ENCODE results near the gene CEP63. TPM values are rescaled to one million over a fixed set of nuclear protein-coding genes. Genes with fewer than 3 reads are reported as not detected.
"Not testable (repeated sequence)": the region's sequence is repeated elsewhere in the genome, so short reads cannot be mapped to it uniquely, and the experiment has no call there.

CEP63 gene
- total RNA-seq, 1 donor from 2014 or later: 16.8 TPM

DNA sequence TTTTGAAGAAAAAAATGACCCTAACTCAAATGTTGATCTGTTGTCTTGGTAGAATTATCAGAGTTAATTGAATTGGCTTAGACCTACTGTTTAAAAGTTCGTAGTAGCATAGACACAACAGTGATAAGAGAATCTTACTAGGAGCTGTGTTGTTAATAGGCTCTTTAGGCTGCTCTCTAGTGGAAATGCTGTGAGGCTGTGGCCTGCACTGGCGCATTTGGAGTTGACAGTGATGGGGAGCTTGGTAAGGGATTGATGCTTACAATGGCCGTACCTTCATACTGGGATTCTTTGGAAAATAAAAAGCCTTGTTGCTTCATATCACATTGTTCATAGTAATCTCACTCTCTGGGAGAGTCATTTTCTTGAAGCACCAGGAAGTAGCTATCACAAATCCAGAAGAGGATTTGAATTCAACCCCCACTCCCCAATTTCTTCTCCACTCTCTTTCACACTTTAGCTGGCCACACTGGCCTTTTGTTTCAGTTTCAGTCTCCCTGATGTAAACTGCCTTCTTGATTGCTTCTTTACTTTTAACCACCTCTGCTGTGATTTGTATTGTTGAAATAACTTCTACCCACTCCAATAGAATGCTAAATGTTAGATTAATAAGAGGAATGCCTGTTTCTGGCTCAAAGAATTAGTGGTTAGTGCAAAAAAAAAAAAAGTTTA lies 56.6 kb downstream of the CEP63 start:
- H3K9me3 Mint-ChIP-seq (ENCODE audit: unreplicated experiment): no peaks in the 10 kb centered on the region
- TF ChIP-seq CTCF (IDR thresholded peaks at IDR 0.05; ENCODE audit: unreplicated experiment): no peak
- peaks cover 3% of the 10 kb centered on the region for H3K36me3 Mint-ChIP-seq (ENCODE audit: low read depth, unreplicated experiment)
- H3K27ac Mint-ChIP-seq (ENCODE audit: unreplicated experiment): no peak overlapping the region
- H3K4me1 Mint-ChIP-seq (ENCODE audit: unreplicated experiment): no peaks in the 10 kb centered on the region
- DNase-seq (ENCODE audit: low spot score): no peak
- H3K27me3 Mint-ChIP-seq (ENCODE audit: unreplicated experiment): no peaks in the 10 kb centered on the region
- no peak overlapping the region for H3K4me3 Mint-ChIP-seq (ENCODE audit: unreplicated experiment)

GRCh38 chr3:134543113-134543512 lies 57.3 kb downstream of the CEP63 start:
- no peak for DNase-seq (ENCODE audit: low spot score)
- no peaks in the 10 kb centered on the region for H3K36me3 Mint-ChIP-seq (ENCODE audit: low read depth, unreplicated experiment)
- H3K4me1 Mint-ChIP-seq (ENCODE audit: unreplicated experiment): no peaks in the 10 kb centered on the region
- no peaks in the 10 kb centered on the region for H3K9me3 Mint-ChIP-seq (ENCODE audit: unreplicated experiment)
- H3K4me3 Mint-ChIP-seq (ENCODE audit: unreplicated experiment): no peak overlapping the region
- TF ChIP-seq CTCF (IDR thresholded peaks at IDR 0.05; ENCODE audit: unreplicated experiment): no peak
- no peak overlapping the region for H3K27ac Mint-ChIP-seq (ENCODE audit: unreplicated experiment)
- no peaks in the 10 kb centered on the region for H3K27me3 Mint-ChIP-seq (ENCODE audit: unreplicated experiment)

DNA sequence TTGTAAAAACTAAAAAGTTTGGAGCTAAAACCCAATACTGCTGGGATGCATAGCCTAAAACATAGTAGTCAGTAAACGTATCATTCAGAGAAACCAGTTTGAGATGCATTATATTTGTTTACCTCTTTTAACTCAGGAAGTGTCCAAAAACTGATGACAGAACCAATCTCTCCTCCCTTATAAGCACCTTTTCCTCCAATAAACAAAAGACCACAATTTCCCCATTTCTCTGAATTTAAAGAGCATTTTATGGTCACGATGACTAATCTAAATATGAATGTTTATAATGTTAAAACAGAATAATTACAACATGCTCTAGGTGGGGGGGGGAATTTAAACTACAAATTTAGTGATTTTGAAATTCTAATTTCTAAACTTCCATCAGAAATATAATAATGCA lies 58.5 kb downstream of the CEP63 start:
- no peak overlapping the region for H3K4me3 Mint-ChIP-seq (ENCODE audit: unreplicated experiment)
- no peak for DNase-seq (ENCODE audit: low spot score)
- H3K36me3 Mint-ChIP-seq (ENCODE audit: low read depth, unreplicated experiment): peaks cover 3% of the 10 kb centered on the region
- TF ChIP-seq CTCF (IDR thresholded peaks at IDR 0.05; ENCODE audit: unreplicated experiment): no peak
- no peak overlapping the region for H3K27ac Mint-ChIP-seq (ENCODE audit: unreplicated experiment)
- H3K27me3 Mint-ChIP-seq (ENCODE audit: unreplicated experiment): no peaks in the 10 kb centered on the region
- no peaks in the 10 kb centered on the region for H3K4me1 Mint-ChIP-seq (ENCODE audit: unreplicated experiment)
- H3K9me3 Mint-ChIP-seq (ENCODE audit: unreplicated experiment): no peaks in the 10 kb centered on the region

- not testable (repeated sequence) for DNase-seq (ENCODE audit: low spot score); H3K27me3 Mint-ChIP-seq (ENCODE audit: unreplicated experiment); H3K27ac Mint-ChIP-seq (ENCODE audit: unreplicated experiment); H3K4me3 Mint-ChIP-seq (ENCODE audit: unreplicated experiment); H3K4me1 Mint-ChIP-seq (ENCODE audit: unreplicated experiment); H3K36me3 Mint-ChIP-seq (ENCODE audit: low read depth, unreplicated experiment); H3K9me3 Mint-ChIP-seq (ENCODE audit: unreplicated experiment)
Measured at GRCh38 chr3:134544783-134545182, 58.9 kb downstream of the CEP63 start.

- Mint-ChIP-seq H3K27me3 (ENCODE audit: unreplicated experiment) (no peaks in the 10 kb centered on the region), H3K9me3 (ENCODE audit: unreplicated experiment) (no peaks in the 10 kb centered on the region), H3K27ac (ENCODE audit: unreplicated experiment) (no peak overlapping the region), H3K36me3 (ENCODE audit: low read depth, unreplicated experiment) (peaks cover 12% of the 10 kb centered on the region), H3K4me3 (ENCODE audit: unreplicated experiment) (no peak overlapping the region), H3K4me1 (ENCODE audit: unreplicated experiment) (no peaks in the 10 kb centered on the region)
- TF ChIP-seq CTCF (IDR thresholded peaks at IDR 0.05; ENCODE audit: unreplicated experiment): no peak
- no peak for DNase-seq (ENCODE audit: low spot score)
Measured at GRCh38 chr3:134545818-134546217, 60.0 kb downstream of the CEP63 start.
